ENCODE measurements around the gene RXRA. TPM values are rescaled to one million over a fixed set of nuclear protein-coding genes. Genes with fewer than 3 reads are reported as not detected.

RXRA gene
- polyA plus RNA-seq, 1 donor from 2014 or later = 2.7 TPM

GRCh38 chr9:134356496-134357470 is 30.5 kb downstream of the RXRA start:
- Histone ChIP-seq H3F3A (ENCODE audit: insufficient read depth, low read length, poor library complexity, severe bottlenecking) (no peaks in the 10 kb centered on the region), H3K9me2 (ENCODE audit: insufficient read depth, low read length) (no peaks in the 10 kb centered on the region), H3K4me3 (ENCODE audit: low read length) (no peak overlapping the region), H4K20me1 (ENCODE audit: insufficient read depth) (no peaks in the 10 kb centered on the region), H3K4me2 (ENCODE audit: low read length) (no peak overlapping the region), H3K9ac (ENCODE audit: low read length) (no peak overlapping the region), H3K79me2 (replicated peaks; ENCODE audit: insufficient read depth, low read length) (no peaks in the 10 kb centered on the region), H3K27me3 (ENCODE audit: insufficient read depth, low read depth, low read length) (no peaks in the 10 kb centered on the region), H3K27ac (ENCODE audit: low read length) (no peak overlapping the region), H2AFZ (ENCODE audit: low read depth, low read length) (no peak overlapping the region), H3K9me3 (ENCODE audit: low read length) (no peaks in the 10 kb centered on the region), H3K36me3 (ENCODE audit: insufficient read depth, low read length) (no peaks in the 10 kb centered on the region)
- TF ChIP-seq EZH2 (IDR thresholded peaks at IDR 0.05; ENCODE audit: borderline replicate concordance, insufficient read depth, low read length, poor library complexity, severe bottlenecking) (no peak), POLR2AphosphoS5 (IDR thresholded peaks at IDR 0.05) (no peak), MXI1 (conservative IDR thresholded peaks at IDR 0.05; ENCODE audit: poor library complexity, severe bottlenecking) (no peak), RAD21 (conservative IDR thresholded peaks at IDR 0.05) (no peak), EP300 (conservative IDR thresholded peaks at IDR 0.05; ENCODE audit: poor library complexity, severe bottlenecking) (no peak), TAF1 (IDR thresholded peaks at IDR 0.05; ENCODE audit: low read depth) (no peak), SMC3 (conservative IDR thresholded peaks at IDR 0.05; ENCODE audit: poor library complexity) (no peak), CTCF (IDR thresholded peaks at IDR 0.05; ENCODE audit: poor library complexity, severe bottlenecking) (no peak)
- TF ChIP-seq, protein P1, sequence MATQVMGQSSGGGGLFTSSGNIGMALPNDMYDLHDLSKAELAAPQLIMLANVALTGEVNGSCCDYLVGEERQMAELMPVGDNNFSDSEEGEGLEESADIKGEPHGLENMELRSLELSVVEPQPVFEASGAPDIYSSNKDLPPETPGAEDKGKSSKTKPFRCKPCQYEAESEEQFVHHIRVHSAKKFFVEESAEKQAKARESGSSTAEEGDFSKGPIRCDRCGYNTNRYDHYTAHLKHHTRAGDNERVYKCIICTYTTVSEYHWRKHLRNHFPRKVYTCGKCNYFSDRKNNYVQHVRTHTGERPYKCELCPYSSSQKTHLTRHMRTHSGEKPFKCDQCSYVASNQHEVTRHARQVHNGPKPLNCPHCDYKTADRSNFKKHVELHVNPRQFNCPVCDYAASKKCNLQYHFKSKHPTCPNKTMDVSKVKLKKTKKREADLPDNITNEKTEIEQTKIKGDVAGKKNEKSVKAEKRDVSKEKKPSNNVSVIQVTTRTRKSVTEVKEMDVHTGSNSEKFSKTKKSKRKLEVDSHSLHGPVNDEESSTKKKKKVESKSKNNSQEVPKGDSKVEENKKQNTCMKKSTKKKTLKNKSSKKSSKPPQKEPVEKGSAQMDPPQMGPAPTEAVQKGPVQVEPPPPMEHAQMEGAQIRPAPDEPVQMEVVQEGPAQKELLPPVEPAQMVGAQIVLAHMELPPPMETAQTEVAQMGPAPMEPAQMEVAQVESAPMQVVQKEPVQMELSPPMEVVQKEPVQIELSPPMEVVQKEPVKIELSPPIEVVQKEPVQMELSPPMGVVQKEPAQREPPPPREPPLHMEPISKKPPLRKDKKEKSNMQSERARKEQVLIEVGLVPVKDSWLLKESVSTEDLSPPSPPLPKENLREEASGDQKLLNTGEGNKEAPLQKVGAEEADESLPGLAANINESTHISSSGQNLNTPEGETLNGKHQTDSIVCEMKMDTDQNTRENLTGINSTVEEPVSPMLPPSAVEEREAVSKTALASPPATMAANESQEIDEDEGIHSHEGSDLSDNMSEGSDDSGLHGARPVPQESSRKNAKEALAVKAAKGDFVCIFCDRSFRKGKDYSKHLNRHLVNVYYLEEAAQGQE (IDR thresholded peaks at IDR 0.05; ENCODE audit: borderline replicate concordance) = no peak

GRCh38 chr9:134357631-134358025 is 31.4 kb downstream of the RXRA start:
- Histone ChIP-seq H3F3A (ENCODE audit: insufficient read depth, low read length, poor library complexity, severe bottlenecking) (no peaks in the 10 kb centered on the region), H3K9me3 (ENCODE audit: low read length) (no peaks in the 10 kb centered on the region), H4K20me1 (ENCODE audit: insufficient read depth) (no peaks in the 10 kb centered on the region), H3K27me3 (ENCODE audit: insufficient read depth, low read depth, low read length) (no peaks in the 10 kb centered on the region), H3K4me3 (ENCODE audit: low read length) (no peak overlapping the region), H2AFZ (ENCODE audit: low read depth, low read length) (no peak overlapping the region), H3K9ac (ENCODE audit: low read length) (no peak overlapping the region), H3K9me2 (ENCODE audit: insufficient read depth, low read length) (no peaks in the 10 kb centered on the region), H3K27ac (ENCODE audit: low read length) (no peak overlapping the region), H3K79me2 (replicated peaks; ENCODE audit: insufficient read depth, low read length) (no peaks in the 10 kb centered on the region), H3K4me2 (ENCODE audit: low read length) (no peak overlapping the region), H3K36me3 (ENCODE audit: insufficient read depth, low read length) (no peaks in the 10 kb centered on the region)
- TF ChIP-seq, protein P1 (IDR thresholded peaks at IDR 0.05; ENCODE audit: borderline replicate concordance) = no peak
- TF ChIP-seq EP300 (conservative IDR thresholded peaks at IDR 0.05; ENCODE audit: poor library complexity, severe bottlenecking) (no peak), TAF1 (IDR thresholded peaks at IDR 0.05; ENCODE audit: low read depth) (no peak), CTCF (IDR thresholded peaks at IDR 0.05; ENCODE audit: poor library complexity, severe bottlenecking) (no peak), EZH2 (IDR thresholded peaks at IDR 0.05; ENCODE audit: borderline replicate concordance, insufficient read depth, low read length, poor library complexity, severe bottlenecking) (no peak), SMC3 (conservative IDR thresholded peaks at IDR 0.05; ENCODE audit: poor library complexity) (no peak)
